HG02798 (cell line): ENCODE data around the gene BFSP1.

Experiments used
- ATAC-seq: cut with Tn5 transposase; IDR thresholded peaks from one replicate; pipeline ENCODE4 v1.9.1; 2021; ENCODE audit warnings: mild to moderate bottlenecking; ENCODE audit not compliant: unreplicated experiment, poor library complexity

BFSP1 gene

GRCh38 chr20:17469246-17470030 is 61.7 kb downstream of the BFSP1 start:
- no peak for ATAC-seq

DNA sequence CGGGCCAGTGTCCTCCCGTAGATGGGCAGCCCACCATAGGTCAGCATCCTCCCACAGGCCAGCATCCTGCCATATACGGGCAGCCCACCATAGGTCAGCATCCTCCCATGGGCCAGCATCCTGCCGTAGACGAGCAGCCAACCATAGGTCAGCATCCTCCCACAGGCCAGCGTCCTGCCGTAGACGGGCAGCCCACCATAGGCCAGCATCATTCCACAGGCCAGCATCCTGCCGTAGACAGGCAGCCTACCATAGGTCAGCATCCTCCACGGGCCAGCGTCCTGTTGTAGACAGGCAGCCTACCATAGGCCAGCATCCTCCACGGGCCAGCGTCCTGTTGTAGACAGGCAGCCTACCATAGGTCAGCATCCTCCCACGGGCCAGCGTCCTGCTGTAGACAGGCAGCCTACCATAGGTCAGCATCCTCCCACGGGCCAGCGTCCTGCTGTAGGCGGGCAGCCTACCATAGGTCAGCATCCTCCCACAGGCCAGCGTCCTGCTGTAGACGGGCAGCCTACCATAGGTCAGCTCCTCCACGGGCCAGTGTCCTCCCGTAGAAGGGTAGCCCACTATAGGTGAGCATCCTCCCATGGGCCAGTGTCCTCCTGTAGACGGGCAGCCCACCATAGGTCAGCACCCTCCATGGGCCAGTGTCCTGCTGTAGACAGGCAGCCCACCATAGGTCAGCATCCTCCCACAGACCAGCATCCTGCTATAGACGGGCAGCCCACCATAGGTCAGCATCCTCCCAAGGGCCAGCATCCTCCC is 62.9 kb downstream of the BFSP1 start:
- ATAC-seq: no peak

- ATAC-seq: no peak
Observed at GRCh38 chr20:17467120-17467655, 64.0 kb downstream of the BFSP1 start.

DNA sequence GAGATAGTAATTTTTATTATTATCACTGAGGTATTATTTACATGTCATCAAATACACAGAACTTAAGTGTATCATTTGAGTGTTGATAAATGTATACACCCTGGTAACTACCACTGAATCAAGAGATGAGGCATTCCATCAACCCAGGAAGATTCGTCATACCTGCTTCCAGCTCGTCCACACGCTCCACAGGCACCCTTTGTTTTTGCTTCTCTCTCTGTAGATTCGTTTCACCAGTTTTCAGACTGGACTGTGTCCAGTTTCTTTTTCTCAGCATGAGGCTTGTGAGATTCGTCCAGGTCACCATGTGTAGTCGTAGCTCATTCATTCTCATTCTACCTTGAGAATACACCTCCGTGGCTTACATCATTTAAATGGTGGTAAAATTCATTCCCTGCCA is 64.5 kb downstream of the BFSP1 start:
- ATAC-seq: no peak

GRCh38 chr20:17465236-17465635 is 65.9 kb downstream of the BFSP1 start:
- ATAC-seq: no peak

- no peak for ATAC-seq
Observed at GRCh38 chr20:17463711-17464110, 67.5 kb downstream of the BFSP1 start.

- ATAC-seq: no peak
Observed at GRCh38 chr20:17461941-17462340, 69.2 kb downstream of the BFSP1 start.

DNA sequence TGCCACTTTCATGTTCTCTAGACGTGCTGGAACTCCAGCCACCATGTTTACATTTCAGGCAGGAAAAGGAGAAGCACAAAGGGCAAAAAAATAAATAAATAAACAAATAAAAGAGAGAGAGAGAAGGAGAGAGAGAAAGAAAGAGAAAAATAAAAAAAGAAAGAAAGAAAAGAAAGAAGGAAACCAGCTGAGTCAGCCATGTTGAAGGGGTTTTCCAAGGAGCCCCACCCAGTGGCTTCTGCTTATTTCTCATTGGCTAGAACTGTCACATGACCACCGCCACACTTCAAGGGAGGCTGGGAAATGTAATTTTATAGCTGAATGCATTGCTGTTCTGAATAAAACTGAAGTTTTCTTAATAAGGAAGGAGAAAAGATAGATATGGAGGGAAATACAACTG is 71.1 kb downstream of the BFSP1 start:
- ATAC-seq: no peak

- ATAC-seq: no peak
Observed at GRCh38 chr20:17457588-17458190, 73.5 kb downstream of the BFSP1 start.

DNA sequence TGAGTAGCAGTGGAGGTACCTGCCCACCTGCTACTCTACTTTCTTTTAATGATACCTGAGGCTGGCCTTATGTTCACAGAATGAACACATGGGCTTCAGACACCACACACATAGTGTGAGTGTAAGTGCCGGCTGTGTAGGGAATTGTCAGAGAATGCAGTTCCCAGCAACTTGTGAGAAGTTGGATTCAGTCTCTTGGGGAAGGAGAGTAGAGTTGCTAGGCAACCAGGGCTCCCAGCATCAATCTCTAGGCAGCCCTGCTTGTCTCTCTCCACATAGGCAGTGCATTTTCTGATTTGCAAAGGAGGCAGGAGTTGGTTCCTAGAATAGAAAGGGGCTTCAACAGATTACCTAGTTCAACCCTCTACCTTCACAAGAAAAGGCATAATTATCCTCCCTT is 74.1 kb downstream of the BFSP1 start:
- no peak for ATAC-seq

DNA sequence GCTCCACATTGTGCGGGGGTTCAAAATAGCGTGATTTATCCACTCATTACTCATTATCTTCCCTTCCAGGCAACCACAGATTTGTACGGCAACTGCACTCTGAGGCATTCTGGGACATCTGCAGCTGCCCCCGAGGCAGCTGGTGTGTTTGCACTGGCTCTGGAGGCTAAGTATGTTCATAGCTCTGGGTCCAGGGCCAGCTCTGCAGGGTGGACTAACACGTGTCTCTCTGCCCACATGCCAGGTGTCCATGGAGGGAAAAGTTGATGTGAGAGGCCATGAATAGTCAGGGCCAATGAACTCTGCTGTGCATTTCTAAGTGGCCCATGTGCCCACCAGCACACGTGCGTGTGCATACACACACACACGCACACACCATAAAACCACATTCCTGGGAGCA is 74.9 kb downstream of the BFSP1 start:
- ATAC-seq: no peak

DNA sequence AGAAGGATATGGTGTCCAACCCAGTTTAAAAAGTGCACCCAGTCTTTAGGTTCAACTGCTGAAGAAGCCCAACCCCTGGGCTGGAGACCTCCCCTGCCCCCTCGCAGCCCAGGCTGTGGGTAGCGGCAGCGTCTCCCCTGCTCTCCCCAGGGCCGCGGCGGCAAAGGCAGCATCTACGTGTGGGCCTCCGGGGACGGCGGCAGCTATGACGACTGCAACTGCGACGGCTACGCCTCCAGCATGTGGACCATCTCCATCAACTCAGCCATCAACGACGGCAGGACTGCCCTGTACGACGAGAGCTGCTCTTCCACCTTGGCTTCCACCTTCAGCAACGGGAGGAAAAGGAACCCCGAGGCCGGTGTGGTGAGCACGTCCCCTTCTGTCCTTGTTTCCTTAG is 77.6 kb downstream of the BFSP1 start:
- ATAC-seq: no peak

DNA sequence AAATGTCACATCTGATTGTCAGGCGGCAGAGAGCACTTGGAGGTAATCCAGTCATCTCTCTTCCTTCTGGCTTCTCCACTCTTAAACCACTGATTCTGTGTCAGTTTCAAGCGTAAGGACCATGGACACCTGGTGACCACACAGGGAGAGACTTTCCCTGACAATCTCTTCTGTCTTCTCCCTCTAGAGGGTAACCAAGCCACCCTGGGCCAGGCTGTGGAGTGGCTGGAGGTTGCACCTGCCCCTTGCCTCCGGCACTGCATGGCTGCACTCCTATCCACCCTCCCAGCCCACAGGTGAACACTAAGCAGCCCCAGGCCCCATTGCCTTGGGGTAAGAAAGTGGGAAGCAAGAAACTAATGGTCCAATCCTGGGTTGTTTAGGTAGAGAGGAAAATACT is 78.7 kb downstream of the BFSP1 start:
- ATAC-seq: no peak

- no peak for ATAC-seq
Observed at GRCh38 chr20:17449031-17449430, 82.1 kb downstream of the BFSP1 start.

- ATAC-seq: no peak
Observed at GRCh38 chr20:17448071-17448470, 83.1 kb downstream of the BFSP1 start.

DNA sequence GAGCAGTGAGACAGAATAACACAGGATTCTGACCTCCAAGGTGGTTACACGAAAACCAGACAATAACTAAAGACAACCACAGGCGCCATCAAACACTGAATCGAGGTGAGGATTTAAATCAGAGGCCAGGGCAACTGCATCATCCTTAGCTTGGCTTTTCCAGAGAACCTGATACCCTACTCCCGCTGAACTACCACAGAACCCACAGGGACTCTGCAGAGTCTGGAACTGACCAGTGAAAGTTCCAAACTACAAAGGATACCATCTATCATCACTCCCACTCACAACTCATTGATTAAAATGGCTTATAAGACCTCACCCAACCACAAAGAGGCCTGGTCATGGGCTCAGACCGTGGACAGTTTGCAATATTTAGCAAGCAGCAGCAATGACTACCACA is 85.0 kb downstream of the BFSP1 start:
- no peak for ATAC-seq

DNA sequence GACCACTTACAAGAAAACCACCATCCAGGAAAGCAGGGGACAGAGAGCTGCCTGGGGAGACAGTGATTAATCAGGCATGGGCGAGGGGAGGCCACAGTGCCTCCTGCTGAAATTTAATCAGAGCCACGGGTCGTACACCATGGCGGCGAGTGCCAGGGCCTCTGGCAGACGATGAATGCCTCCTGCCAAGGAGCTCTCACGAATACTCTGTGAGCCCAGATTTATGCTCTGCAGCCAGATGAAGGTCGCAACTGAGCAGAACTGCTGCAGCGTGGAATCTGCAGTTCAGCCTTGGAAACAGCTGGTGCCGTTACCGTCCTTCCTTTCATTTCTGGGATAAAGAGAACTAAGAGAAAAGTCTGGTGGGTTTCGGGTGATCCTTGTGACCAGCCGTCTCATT is 85.6 kb downstream of the BFSP1 start:
- ATAC-seq: no peak

DNA sequence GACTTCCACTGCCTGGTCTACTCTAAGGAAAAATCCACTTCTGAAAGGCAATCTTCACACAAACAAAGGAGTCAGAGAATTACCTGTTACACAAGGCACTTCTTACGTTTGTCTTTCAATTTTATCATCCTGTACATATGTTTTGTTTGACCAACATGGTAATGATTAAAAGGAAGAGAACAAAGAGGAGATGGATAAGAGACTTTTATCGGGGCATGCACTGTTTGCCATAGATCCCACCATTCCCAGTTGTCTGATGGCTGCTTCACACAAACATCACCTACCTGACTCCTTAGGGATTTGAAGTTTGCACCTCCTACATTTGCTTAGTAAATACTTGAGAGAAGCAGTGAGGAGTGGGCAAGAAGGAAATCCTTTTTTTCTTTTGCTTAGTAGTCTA is 87.1 kb downstream of the BFSP1 start:
- ATAC-seq: no peak
